Germinal center (tissue), 1 donor: ENCODE results near the gene FNBP1L.

Experiments
- DNase-seq: peaks from one replicate; pipeline ENCODE4 v3.0.0; 2012; ENCODE audit warnings: mixed read lengths, low spot score

FNBP1L gene

DNA sequence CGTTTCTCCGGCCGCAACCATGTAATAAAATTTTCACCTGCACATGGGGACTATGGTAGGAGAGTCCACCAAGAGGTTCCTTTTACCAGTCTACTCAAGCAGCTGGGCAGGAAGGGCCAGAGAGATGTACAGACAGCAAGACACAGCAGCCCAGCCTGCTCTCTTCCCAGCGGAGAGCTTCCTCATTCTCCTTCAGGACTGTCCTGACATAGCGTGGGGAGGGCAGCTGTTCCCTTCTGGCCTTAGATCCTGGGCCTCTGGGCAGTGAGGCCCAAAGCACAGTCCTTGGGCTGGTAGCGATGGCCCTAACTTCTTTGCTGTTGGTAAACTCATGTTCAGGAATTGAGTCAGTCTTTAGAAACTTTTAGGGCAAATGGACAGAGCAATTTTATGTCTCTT is 144.6 kb downstream of the FNBP1L start:
- DNase-seq, result no peak

DNA sequence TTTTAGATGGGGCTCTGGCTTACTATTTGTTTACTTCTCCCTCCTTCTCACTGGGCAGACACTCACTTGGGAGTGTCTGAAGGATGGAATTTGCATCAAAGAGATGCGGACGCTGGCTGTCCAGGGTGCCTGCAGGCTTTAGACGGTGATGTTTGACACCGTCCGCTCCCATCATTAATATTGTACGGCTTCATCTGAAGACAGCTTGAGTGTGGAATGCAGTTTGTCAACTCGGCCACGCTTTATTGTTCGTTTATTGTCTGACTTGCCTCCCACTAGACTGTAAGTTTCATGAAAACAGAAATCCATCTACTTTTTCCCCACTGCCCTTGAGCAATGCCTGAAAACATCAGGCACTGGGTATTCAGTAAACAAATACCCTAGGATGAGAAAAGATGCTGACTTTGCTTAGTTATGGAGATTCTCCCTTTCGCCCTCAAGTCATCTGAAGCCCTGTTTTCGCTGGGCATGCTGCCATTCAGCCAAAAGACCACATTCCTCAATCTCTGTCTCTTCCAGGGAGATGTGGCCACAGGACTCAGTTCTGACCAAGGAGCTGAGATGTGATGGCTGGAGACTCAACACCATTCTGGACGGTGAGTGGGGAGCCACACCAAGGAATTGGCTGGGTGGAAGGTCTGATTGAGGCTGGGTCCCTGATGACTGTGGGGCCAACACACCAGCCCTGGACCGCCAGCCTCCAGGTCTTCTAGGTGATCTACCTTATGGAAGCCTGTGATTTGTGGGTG is 146.1 kb downstream of the FNBP1L start:
- DNase-seq, result no peak

DNA sequence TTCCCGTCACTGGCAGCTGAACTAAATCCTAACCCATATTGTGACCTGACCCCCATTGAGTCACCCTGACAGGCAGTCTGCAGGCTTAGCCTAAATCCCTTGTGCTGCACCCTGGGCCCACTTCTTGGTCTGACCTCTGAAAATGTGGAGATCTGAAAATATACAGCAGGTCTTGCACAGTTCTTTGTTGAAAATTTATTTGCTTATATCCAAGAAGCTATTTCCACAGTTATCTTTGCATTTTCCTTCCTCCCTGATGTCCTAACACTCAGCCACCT is 146.6 kb downstream of the FNBP1L start:
- DNase-seq, result no peak

DNA sequence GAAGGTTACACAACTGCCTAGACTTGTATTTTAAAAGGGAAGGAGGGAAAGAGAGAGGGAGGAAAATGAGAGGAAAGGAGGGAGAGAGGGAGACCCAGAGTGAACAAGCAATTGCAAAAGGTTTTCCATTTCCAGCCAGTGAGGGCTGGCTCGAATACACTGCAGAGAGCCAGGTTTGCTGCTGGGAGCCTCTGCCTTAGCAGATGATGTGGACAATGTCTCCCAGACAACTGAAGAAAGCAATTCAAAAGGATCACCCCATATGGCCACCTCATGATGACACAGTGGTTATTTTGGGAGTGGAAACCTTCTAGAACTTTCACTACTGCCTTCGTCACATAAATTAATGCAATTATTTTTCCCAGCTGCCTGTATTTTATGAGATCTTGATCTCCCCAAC is 147.3 kb downstream of the FNBP1L start:
- DNase-seq, result no peak

DNA sequence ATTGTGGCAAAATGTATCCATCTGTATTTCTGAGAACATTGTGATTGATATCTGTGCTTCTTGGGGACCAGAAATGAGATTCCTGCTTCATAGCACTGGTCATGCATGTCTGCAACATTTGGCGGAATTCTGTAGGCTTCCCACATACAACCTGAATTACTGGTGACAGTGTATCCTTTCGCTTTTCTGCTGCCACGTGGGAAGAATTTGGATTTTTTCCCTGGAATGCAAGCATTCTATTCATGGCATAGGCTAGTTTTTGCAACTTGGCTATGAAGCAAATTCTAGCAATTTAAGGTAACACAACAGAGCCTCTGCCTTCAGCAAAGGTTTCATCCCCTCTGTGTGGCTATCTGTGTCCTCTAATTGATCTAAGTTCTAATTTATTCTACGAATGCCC is 147.8 kb downstream of the FNBP1L start:
- DNase-seq, result no peak

DNA sequence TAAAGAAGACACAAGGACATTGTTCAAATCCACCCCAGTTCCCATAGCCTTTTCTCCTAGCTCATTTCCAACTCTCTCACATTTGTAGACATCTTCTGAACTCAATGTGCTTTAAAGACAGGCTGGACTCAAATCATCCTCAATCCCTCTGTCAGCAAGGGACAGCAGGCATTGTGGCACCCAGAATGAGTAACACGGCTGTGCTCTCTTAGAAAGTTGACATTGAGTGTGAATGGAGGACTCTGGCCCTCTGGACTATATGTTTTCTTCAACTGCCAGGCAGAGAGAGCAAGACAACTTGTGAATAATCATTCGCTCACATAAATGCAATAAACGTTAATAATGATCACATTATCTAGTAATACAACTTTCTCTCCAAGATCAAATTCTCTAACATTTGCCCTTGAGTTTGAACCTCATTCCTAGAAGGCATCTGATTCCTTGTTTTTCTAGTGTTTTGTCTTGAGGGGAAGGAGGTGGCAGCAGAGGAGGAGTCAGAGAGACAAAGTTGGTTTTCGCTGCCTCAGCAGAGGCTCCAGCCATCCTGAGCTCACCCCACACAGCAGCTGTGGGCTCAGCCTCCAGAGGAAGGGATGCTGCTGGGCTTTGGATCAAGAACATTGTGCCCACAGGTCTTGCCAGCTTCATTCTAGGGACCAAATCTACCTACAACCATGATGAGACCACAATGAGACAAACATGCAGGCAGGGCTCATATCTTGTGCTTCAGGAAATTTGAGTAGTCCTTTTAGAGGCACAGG is 148.6 kb downstream of the FNBP1L start:
- no peak for DNase-seq

DNA sequence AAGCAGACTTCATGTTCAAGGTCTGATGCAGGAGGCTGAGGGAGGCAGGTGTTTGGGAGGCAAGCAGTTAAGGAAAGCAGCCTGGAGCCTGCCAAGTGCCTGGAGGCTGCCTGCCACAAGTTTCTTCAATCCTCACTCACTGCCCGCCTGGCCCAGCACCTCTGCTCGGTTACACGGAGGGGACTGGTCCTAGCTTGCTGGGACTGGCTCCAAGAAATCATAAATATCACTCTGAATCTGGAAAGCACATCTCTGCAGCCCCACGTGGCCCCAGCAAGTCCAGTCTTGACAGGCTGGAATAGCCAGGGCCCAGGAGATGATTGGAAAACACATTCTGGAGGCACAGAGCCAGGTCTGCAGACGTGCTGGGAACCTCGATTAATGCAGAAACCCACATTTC is 149.8 kb downstream of the FNBP1L start:
- DNase-seq, result no peak

DNA sequence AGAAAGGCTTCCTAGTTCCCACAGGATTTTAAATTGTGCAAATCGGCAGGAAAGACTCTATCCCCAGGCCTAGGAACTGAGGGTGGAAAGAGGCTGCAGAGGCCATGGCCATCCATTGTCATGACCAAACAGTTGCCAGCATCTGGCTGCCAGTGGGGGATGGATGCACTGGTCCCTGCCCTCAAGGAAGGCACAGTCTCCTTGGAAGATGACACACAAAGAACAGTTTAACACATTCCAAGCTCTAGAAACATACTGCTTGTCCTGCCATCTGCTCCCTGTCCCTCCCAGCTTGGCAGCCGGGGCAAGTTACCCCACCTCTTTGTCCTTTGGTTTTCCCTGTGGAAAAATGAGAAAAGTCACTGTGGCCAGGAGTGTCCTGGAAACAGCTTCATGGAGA is 150.5 kb downstream of the FNBP1L start:
- no peak for DNase-seq

DNA sequence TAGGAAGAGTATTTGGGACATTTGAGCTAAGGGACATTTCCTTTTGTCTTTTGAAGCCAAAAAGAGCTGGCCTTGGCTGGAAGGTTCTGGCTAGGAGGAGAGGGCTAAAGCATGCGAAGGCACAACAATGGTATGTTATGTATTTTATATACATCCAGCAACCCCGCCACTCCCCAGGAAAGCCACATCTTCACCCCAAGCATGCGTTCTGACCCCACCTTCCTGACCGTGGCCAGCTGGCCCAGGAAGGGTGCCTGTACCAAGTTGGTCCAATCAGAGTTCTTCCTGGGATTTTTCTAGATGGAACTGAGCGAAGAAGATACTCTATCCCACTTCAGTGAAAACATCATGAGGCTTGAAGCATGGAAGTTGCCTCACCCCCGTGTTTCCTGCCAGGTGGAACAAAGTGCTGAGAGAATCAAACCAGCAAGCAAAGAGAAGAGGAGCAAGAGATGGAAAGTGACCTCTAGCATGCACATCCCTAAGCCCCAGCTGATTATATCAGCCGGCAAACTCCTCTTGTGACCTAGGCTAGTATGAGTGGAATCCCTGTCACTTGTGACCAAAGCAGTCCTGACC is 151.0 kb downstream of the FNBP1L start:
- no peak for DNase-seq

DNA sequence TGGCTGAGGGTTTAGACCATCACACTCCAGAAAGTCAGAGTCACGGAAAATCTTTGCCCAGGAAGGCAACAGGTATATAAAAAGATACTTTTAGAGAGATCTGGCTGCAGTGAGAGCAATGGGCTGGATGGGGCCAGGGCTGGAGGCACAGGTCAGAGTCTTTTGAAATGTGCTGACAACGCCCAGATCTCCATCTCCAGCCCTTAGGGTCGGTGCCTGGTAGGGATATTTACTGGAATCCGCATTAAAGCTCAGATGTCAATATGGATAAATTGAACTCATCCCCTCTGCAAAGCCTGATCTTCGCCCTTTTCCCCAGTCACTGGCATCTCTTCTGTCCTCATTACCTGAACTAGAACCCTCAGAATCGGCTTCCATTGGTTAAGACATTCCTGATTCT is 151.6 kb downstream of the FNBP1L start:
- DNase-seq, result no peak

DNA sequence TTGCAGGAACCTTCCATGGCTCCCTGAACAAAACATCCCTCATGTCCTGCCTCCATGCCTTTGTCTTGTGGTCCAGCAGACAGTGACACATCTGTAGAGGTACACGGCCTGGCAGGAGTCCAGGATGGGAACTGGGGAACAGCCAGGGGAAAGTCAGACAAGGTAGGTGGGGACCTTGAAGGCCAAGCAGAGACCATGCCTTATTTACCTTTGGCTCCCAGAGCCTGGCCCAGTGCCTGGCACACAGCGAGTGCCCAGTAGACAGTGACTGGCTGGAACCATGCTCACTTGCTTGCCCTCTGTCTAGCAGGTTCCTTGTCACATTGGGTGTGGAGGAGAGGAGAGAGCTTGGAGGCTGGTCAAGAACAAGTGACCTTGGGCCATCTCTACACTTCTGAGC is 152.7 kb downstream of the FNBP1L start:
- no peak for DNase-seq

DNA sequence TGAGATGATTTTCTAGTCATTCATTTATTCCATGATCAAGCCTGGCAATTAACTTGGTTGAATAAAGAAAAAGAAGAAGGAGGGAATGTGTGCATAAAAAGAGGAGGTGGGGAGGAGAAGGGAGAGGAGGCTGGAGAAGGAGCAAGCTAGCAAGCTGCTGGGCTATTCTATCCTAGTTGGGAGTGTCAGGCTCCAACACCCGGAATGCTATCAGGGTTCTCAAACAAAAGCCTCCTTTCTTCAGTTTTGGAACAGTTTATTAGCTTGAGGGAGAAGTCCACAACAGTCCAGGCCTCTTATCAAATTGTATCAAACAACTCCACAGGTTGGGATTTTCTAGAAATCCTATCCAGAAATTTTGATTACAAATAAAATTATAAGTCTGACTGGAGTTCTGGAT is 153.8 kb downstream of the FNBP1L start:
- no peak for DNase-seq

DNA sequence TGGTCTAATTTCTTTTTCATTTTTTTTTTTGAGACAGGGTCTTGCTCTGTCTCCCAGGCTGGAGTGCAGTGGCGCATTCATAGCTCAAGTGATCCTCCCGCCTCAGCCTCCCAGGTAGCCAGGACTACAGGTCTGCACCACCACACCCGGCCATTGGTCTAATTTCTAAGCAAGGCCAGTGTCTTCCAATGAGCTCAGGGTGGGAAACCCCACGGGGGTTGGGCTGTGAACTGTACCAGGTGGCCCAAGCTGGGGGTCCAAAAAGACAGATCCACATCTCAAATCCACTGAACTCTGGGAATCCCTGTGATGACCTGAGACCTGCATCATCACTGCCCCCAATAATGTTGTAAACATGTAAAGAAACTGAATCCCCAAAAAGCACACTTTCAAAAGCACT is 154.2 kb downstream of the FNBP1L start:
- no peak for DNase-seq

DNA sequence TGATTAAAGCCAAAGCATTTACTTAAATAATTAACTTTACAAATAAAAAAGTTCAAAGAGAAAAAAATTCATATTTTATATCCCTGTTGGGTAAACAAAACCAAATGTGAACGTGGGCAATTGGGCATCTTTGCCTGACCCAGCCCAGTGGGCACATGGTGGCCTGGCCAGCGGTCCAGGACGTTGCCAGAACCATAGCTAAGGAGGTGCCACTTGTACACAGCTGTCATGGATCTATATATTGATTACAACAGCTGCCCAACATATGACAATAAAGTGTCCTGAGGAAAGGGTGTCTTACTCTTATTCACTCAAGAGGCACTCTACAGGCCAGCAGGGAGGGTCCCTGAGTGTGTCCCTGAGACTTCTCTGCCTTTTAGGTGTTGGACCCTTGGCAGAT is 155.2 kb downstream of the FNBP1L start:
- DNase-seq, result no peak

DNA sequence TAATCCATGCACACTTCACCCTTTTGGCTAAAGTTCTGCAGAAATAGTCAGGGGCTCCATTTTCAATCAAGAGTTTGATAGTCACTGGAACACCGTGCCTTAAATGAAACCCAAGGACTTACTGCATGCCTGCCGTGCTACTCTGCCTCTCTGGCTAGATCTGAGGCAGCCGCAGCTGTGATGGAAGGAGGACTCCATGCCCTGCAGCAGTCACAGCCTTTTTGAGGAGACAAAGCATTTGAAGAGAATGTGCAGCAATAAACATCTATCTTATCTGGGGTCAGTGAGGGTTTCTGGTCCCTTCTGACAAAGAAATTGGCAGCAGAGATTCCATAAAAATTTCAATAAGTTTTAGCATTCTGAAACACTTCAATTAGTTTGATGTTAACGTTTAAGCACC is 155.7 kb downstream of the FNBP1L start:
- DNase-seq, result no peak
